NAMALWA (cell line): Measurements from ENCODE around the gene CACNG4.

Experiments used
- DNase-seq: peaks from one replicate; pipeline ENCODE4 v3.0.0-alpha.2; 2015; ENCODE audit warnings: low spot score

CACNG4 gene

DNA sequence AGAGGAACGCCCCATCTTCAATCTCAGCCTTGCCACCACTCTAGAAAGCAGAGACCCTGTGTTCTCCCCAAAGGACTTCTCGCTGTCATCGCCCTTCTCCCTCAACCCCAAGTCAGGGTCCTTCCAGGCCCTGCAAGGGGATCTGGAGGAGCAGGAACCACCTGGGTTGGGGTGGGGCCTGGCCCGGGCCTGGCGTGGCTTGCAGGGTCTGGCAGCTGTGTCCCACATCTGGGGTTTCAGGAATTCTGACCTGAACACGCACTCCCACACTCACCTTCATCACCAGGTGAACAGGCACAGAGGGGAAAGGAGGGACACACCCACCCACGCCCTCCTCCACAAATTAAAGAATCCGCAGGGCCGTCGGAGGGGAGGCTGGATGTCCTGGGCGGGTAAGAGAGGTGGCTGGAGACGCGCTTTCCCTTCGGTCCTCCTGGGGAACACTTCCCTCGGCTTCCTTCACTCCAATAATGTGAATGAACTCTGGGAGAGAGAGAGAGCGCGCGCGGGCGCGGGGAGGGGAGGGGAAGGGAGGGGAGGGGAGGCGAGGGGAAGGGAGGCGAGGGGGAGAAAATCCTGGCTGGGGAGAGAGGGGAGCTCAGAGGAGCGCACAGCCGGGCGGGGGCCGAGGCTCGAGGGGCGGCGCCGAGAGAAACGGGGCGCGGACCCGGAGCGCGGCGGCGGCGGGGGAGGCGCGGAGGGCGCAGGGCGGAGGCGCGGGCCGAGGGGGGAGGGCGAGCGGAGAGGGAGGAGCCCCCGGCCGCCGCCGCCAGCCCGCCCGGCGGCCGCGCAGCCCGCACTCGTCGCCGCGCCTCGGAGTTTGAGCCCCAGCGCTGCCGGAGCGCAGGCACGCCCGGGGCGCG lies at the start of gene CACNG4:
CACNG4 (plus strand) TSS at position 799 of the 863 bp plus-strand sequence. CDS start 205 bp downstream, outside the sequence.
- DNase-seq = no peak

DNA sequence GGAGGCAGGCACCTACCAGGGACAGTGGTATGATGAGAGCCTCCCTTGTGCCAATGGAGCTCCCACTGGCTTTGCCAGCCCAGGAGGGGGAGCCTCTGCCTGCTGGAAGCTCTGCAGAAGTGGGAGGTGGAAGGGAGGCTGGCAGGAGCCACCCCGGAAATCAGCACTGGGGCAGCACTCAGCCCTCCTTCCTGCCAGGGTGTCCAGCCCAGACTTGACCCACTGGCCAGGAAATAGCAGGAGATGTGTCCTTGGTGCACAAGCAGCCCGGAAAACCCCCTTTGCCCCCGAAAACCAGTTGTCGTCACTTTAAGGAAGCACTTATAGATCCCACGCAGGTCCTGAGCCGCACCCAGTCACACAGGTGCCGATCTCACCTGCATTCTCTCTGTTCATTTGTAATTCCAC lies 49.3 kb upstream of the CACNG4 start:
- DNase-seq = no peak

DNA sequence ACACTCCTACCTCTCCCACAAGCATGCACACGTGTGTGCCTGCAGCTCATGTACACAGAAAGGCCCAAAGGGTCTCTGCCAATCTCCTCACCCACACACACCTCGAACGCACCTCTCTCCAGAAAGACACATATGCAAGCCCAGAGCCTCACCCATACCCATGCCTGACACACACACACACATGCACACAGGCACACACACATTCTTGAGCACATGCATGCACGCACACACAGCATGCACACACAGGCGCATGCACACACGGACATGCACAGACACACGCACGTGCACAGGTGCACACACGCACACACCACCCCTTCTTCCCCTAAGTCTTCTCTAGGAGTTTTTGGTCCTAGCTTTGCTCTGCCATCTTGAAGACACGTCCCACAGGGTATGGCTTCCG lies 48.7 kb upstream of the CACNG4 start:
- no peak for DNase-seq

DNA sequence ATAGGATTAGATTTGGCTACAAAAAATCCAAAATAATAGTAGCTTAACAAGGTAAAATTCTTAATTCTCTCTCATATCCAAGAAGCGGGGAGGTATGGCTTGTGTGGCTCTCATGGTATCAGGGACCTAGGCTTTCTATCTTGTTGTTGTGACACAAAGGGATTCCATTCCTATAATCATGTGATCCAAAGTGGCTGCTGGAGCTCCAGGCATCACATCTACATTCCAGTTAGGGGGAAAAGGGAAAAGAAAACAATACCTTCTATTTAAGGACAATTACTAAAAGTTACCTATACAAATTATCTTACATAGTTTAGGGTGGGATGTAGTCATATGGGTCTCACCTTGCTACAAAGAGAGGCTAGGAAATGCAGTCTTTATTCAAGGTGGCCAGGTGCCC lies 47.6 kb upstream of the CACNG4 start:
- no peak for DNase-seq

DNA sequence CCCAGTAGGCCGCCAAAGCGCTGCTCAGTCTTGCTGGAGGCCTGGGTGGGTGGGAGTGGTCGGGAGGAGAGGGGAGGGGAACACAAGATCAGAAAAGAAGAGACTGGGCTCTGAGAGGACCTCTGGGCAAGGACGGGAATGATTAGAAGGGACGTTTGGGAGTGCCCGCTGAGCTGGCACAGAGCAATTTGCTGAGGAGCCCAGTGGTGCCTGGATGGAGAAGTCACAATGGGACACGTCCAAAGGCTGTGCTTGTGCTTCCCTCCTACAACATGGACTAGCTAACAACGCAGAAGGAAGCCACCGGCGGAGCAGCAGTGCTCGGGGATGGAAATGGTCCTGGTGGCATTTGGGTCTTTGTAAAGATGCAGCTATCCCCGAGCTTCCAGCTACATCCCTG lies 45.6 kb upstream of the CACNG4 start:
- DNase-seq = no peak

DNA sequence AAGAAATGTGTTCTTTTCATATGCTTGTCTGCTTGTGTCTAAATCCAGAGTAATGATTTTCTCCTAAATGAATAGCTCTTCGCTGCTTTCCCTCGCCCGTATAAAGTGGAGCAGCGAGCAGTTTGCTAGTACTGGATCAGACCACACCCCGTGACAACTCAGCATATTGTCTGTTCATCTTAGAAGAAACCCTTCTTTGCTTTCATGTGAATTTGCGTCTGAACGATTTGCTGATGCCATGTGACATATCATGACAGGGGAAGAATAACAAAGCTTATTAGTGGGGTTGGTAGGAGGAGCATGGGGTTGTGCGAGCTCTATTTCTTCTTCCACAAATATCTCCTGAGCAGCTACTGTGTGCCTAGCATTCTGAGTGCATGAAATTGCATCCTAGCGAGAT lies 44.1 kb upstream of the CACNG4 start:
- no peak for DNase-seq

DNA sequence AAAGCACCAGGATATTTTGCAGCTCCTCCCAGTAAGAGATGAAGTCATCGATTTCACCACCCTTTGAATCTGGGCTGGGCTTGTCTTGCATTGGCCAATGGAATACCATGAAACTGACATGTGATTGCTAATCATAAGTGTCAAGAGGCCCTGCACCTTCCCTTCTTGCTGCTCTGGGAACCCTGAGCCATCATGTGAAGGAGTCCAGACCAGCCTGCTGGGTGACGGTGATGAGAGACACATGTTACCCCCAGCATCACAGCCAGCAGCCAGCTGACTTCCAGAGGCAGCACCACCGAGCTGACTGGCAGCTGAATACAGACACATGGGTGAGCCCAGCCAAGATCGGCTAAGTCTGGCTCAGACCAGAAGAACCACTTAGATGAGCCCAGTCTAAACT lies 43.6 kb upstream of the CACNG4 start:
- no peak for DNase-seq

DNA sequence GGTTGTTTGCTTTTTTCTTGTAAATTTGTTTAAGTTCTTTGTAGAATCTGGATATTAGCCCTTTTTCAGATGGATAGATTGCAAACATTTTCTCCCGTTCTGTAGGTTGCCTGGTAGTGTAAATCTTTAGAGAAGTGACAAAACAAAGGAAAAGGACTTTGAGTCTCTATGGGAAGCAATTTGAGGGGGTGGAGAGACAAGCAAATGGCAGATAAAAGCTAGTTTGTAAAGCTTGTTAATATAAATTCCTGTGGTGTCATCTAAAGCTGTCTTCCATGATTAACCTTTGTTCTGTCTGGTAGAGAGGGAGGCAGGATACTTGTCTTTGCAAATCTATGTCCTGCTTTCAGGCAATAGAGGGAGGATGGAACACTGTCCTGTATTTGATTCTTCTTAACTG lies 40.6 kb upstream of the CACNG4 start:
- DNase-seq = no peak

DNA sequence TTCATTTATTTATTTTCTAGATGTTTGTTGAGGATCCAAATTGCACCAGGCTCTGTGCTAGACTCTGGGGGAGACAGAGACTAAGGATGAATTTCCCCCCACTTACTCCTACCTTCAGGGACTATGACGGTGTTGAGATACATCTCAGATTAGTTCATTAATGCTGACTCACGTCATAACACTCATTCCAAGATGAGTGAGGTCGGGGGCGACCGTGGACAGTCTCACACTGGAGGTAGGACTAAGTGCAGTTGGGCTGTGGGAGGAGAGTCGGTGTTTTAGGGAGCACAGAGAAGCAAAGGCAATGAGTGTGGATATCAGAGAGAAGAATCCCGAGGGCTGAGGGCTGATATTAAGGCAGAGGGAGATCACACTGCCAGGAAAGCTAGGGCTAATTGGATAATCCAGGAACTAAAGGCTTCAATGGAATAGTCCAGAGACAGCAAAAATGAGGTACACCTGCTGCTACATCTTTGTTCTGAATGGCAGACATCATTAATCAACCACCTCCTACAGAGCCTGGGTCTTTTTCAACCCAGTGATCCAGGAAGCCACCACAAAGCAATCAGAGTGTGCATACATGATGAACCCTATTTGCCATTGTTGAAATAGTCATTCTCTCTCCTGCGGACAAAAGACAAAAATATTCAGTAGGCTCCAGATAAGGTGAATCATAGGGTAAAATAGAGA lies 38.6 kb upstream of the CACNG4 start:
- DNase-seq = no peak

DNA sequence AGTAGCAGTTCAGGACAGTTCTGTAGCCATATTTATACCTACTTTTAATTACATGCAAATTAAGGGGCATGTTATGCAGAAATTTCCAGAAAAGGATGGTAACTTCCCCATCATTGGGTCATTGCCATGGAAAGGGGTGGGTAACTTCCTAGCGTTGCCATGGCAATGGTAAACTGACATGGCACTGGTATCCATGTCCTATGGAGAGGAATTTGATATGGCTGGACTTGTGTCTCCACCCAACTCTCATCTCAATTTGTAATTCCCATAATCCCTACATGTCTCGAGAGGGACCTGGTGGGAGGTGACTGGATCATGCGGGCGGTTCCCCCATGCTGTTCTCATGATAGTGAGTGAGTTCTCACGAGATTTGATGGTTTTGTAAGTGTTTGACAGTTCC lies 35.6 kb upstream of the CACNG4 start:
- DNase-seq = no peak

DNA sequence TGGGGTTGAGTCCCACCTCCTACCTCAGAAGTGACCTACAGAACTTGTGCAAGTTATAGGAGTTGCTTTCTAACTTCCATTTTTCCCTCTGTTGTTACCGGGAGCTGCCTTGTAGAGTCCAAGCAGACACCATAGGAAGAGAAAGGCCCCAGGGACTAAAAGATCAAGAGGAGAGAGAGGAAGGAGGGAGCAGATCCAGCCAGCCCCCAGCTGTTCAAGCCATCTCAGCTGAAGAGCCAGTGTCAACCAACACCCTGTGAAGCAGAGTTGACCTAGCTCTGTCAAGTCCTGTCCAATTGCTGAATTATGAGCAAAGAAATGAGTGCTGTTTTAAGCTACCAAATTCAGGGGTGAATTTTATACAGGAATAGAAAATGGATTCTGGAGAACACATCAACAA lies 34.9 kb upstream of the CACNG4 start:
- DNase-seq = no peak

DNA sequence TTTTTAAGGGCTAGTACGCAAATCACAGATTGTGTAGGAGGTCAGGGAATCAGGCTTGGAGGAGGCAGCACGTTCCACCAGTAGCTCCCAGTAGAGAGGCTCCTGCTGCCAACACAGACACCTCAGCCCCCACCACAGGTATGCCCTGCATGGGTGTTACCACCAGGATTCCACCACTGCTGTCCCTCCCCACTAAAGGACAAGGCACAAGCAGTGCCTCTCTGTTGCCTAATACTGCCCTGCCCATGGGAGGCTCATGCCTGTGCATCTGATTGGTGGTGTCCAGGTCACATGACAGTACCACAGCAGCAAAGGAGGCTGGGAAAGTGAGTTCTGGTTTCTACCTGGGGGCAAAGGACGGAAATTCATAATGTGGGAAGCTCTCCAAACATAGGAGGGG lies 33.6 kb upstream of the CACNG4 start:
- DNase-seq = peak; percentile 51

DNA sequence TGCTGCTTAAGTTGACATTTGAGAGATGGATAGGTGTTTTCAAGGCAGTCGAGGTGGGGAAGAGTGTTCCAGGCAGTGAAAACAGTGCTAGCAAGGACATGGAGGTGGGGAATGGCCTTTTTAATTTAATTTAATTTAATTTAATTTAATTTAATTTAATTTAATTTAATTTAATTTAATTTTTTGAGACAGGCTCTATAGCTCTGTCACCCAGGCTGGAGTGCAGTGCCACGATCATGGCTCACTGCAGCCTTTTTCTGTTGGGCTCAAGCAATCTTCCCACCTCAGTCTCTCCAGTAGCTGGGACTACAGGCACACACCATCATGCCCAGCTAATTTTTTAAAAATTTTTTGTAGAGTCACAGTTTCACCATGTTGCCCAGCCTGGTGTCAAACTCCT lies 32.2 kb upstream of the CACNG4 start:
- DNase-seq = no peak

DNA sequence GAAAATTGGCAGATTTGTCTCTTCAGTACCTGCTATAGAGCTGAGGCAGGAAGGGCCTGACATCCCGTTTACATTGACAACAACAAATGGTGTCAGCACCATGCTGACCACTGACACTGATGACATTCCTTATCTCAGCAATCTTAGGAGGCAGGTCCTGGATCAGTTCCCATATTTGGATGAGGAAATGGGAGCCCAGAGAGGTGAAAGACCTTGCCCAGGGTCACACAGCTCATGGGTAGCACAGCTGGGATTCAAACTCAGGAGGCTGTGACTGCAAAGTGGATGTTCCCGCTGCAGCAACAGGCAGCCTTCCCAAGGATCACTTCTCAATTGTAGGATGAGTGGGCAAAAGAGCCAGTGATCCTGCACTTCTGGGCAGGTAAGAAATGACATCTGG lies 30.5 kb upstream of the CACNG4 start:
- DNase-seq = no peak

DNA sequence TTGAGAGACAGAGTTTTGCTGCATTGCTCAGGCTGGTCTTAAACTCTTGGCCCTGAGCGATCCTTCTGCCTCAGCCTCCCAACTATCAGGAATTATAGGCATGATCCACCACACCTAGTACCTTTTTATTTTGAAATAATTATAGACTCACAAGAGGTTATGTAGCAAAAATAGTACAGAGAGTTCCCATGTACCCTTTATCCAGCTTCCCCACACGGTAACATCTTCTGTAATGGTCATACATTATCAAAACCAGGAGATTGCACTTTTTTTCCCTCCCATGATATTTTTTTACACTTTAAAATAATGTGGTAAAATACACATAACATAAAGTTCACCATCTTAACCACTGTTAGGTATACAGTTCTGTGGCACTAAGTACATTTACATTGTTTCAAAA lies 28.8 kb upstream of the CACNG4 start:
- no peak for DNase-seq

DNA sequence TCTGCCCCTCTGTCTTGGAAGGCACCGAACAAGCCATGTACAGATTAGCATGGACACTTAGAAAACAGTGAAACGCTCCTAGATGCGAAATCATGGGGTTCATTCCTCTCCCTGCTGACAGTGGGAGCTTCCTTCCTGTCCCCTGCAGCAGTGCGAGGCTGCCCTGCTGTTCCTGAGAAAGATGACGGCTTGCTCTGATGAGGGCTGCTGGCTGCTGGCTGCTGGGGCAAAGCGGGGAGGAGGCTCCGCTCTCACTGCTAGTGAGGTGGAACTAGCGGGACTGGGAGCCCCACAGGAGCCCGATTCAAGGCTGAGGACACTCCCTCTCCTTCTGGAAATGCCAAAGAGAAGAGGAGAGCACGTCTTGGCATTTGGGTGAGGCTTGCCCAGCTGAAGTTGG lies 25.9 kb upstream of the CACNG4 start:
- DNase-seq = no peak

DNA sequence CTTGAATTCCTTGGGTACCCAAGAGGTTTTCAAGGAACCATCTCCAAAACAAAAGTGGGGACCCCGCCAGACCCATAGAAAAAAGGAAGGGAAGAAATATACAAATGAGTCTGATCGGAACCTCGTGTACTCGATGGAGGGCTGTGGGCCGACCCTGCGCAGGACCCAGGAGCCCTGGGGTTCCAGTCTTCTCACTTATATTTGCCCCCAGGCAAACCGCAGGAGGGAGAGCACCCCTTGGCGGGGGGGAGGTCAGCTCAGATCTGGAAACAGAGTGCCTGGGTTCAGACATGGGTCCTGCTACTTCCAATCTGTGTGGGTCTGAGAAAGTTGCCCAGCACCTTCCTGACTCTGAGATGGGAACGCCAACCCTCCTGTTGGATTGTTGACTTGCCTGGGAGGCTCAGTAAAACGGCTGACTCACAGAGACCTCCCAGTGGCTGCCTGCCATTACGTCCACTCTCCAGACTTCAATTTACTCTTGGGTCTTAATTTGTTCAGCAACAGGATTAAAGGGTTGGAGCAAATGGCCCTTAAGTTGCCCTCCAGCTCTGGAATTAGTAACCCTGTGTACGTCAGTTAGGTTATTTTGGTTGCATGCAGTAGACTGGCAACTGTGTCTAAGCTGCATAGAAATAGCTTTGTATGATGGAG lies 24.9 kb upstream of the CACNG4 start:
- no peak for DNase-seq

DNA sequence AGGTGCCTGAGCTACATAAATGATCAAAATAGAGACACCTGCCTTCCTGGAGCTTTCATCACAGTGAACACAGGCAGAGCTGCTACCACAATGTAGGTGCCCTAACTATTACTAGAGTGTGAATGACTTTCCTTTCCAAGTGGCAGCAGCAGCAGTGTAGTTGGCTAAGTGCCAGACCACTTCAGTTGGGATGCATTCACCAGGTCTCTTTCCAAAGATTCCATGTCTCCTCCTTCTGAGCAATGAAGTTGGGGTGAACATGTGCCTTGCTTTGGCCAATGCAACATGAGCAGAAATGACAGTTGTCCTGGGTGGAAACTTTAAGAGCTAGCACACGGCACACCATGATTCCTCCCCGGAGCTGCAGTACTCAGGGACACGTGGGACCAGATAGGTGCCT lies 23.3 kb upstream of the CACNG4 start:
- no peak for DNase-seq

DNA sequence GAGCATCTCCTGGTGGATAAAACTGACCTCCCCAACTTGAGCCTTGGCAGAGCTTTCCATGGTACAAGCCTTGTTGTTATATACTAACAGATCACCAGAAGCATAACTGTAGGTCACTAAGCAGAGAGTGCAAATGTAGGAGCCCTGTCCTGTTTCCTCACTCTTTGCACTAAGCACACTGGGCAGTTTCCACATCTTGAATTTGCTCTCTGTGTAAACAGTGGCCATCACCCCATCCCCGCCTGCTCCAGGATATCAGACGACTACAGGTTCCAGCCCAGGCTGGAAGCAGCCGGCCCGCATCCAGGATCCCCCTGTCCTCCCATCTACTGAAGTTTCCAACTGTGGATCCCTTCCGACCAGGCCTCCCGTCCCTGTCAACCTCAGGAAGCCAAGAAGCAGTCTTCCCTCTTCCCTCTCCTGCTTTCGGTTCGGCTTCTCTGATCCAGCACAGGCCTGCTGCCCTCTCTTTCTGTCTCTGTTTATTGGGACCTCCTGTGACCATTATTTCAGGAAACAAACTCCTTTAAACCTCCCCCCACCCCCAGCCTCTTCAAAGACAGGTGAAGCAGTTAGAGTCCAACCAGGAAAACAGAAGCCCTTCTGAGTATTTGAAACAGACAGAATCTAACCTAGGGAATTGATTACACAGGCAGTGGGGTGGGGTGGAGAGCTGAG lies 22.6 kb upstream of the CACNG4 start:
- no peak for DNase-seq

DNA sequence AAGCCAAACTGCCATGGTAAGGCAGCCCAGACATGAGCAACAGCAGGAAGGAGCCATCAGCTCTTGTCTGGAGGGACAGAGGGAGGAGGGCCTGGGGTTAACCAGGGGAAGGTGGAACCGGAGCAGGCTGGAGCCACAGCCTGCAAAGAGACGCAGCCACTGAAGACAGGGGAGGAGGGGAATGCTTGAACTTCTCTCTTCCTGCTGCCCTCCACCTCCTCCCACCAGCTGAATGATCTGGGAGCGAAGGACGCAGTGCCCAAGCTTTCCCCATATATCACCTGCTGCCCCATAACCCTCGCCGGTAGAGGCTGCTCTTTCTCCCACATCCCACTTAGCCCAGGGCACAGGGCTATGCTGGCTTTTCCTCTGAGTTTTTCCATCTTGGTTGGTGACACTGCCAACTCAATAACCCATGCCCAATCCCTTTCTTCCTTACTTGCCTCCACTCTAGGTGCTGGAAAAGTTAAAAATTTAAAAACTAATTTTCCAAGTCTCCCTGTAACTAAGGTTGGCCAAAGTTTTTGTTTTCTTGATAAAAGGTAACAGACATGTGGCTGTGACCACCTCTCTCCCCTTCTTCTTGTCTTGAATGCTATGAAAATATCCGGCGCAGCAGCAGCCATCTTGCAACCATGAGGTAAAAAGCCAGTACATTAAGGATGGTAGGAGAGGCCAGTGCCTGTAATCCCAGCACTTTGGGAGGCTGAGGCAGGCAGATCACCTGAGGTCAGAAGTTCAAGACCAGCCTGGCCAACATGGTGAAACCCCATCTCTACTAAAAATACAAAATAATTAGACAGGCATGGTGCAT lies 21.8 kb upstream of the CACNG4 start:
- DNase-seq = no peak

DNA sequence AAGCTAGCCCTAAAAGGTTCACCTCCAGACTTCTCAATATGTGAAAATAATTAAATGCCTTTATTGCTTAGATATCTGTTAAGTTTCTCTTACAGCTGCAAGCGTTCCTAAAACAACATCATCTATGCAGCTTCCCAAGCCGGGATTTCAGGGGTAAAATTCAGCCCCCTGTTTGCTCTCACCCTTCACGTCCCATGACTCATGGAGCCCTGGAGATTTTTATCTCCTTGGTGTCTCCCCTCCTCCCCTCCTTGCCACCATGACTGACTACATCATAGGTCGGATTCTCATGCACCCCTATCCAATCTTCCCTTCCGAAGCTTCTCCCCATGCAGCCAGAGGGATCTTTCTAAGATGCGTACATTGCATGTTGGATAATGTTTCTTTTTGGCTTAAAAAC lies 21.0 kb upstream of the CACNG4 start:
- no peak for DNase-seq
